PC-9 (cell line): Measurements from ENCODE around the gene LIN7B.

Experiments
- CTCF ChIP-seq: fragments of 200-600 bp; sonication (generic); conservative IDR thresholded peaks from 2 replicates; pipeline ENCODE4 v1.6.1; 2017; ENCODE audit warnings: mixed run types, antibody characterized with exemption, mild to moderate bottlenecking, moderate library complexity
- EZH2 ChIP-seq: fragments of 200-600 bp; sonication (generic); IDR thresholded peaks from 2 replicates; pipeline ENCODE4 v1.8.0; 2017; ENCODE audit warnings: antibody characterized with exemption, low read depth

GRCh38 chr19:49135686-49136085 lies 21.5 kb downstream of the LIN7B start:
- TF ChIP-seq CTCF (no peak), EZH2 (no peak)
